PC-9 (cell line): ENCODE measurements around the gene USH1C. TPM values are rescaled to one million over a fixed set of nuclear protein-coding genes. Genes with fewer than 3 reads are reported as not detected.

Experiments
- BruUV-seq: library from RNA; stranded (reverse); fragments of 400-500 nt; replicated peaks from 2 replicates; lab custom pipeline; 2021; lab: Mats Ljungman, UMichigan
- CTCF ChIA-PET: fragments of 300-600 bp; sonication (Branson Sonifier 250); formaldehyde crosslinking; loops from one replicate; lab custom pipeline; 2022; ENCODE audit warnings: antibody characterized with exemption; lab: Charles Lee
- POLR2A ChIA-PET: fragments of 300-600 bp; sonication (Branson Sonifier 250); formaldehyde crosslinking; loops from one replicate; lab custom pipeline; 2022; ENCODE audit warnings: antibody characterized with exemption; ENCODE audit not compliant: unreplicated experiment; lab: Charles Lee
- DNase-seq, 2 experiments: peaks; one replicate each; pipeline versions ENCODE4 v3.0.0 to v3.0.0-alpha.2; 2015 to 2022; ENCODE audit warnings: mixed read lengths in 1 of 2
- H2AFZ ChIP-seq: fragments of 200-600 bp; sonication (generic); 2 replicates; pipeline ENCODE4 v1.8.1; 2017; ENCODE audit warnings: antibody characterized with exemption
- H3F3A ChIP-seq: fragments of 200-600 bp; sonication (generic); 2 replicates; pipeline ENCODE4 v1.8.1; 2017; ENCODE audit warnings: antibody characterized with exemption, mild to moderate bottlenecking, low read depth; ENCODE audit not compliant: insufficient read depth
- H3K27ac ChIP-seq: fragments of 200-600 bp; sonication (generic); 2 replicates; pipeline ENCODE4 v1.6.1; 2016; ENCODE audit warnings: mixed run types
- H3K27me3 ChIP-seq: fragments of 200-600 bp; sonication (generic); 2 replicates; pipeline ENCODE4 v1.6.1; 2016; ENCODE audit warnings: low read depth, mixed run types; ENCODE audit not compliant: insufficient read depth
- H3K36me3 ChIP-seq: fragments of 200-600 bp; sonication (generic); 2 replicates; pipeline ENCODE4 v1.6.1; 2016; ENCODE audit warnings: low read depth, mixed run types
- H3K4me1 ChIP-seq: fragments of 200-600 bp; sonication (generic); replicated peaks from 2 replicates; pipeline ENCODE4 v1.6.1; 2016; ENCODE audit warnings: mixed run types; ENCODE audit not compliant: insufficient read depth
- H3K4me2 ChIP-seq: fragments of 200-600 bp; sonication (generic); 2 replicates; pipeline ENCODE4 v1.6.1; 2017; ENCODE audit warnings: mixed run types
- H3K4me3 ChIP-seq: fragments of 200-600 bp; sonication (generic); 2 replicates; pipeline ENCODE4 v1.6.1; 2016; ENCODE audit warnings: mixed run types
- H3K79me2 ChIP-seq: fragments of 200-600 bp; sonication (generic); 2 replicates; pipeline ENCODE4 v1.6.1; 2017; ENCODE audit warnings: low read depth, mixed run types
- H3K9me2 ChIP-seq: fragments of 200-600 bp; sonication (generic); 2 replicates; pipeline ENCODE4 v1.8.1; 2017; ENCODE audit warnings: mild to moderate bottlenecking; ENCODE audit not compliant: insufficient read depth
- H3K9me3 ChIP-seq: fragments of 200-600 bp; sonication (generic); 2 replicates; pipeline ENCODE4 v1.8.1; 2016; ENCODE audit warnings: low read depth; ENCODE audit not compliant: insufficient read depth
- H4K20me1 ChIP-seq: fragments of 200-600 bp; sonication (generic); 2 replicates; pipeline ENCODE4 v1.8.1; 2017; ENCODE audit not compliant: insufficient read depth
- EZH2 ChIP-seq: fragments of 200-600 bp; sonication (generic); IDR thresholded peaks from 2 replicates; pipeline ENCODE4 v1.8.0; 2017; ENCODE audit warnings: antibody characterized with exemption, low read depth
- intact Hi-C: fragments of 100-400 bp; cut with micrococcal nuclease; formaldehyde crosslinking; loops from one replicate; pipeline ENCODE4 v1.10.0; 2022; ENCODE audit not compliant: unreplicated experiment
- total RNA-seq: library from RNA; stranded (reverse); gene quantifications from 2 replicates; pipeline ENCODE4 v1.2.3, GENCODE V29; 2021
- TF ChIP-seq, protein P1 (sequence below): fragments of 200-600 bp; sonication (generic); conservative IDR thresholded peaks from 2 replicates; pipeline ENCODE4 v1.6.1; 2017; ENCODE audit warnings: mixed run types, antibody characterized with exemption, mild to moderate bottlenecking, moderate library complexity

USH1C gene
- total RNA-seq, 1 experiment from 2014 or later = not detected

- POLR2A ChIA-PET = no interaction called here
These were observed 1.2 kb downstream of the USH1C start for GRCh38 chr11:17543041-17543440.

GRCh38 chr11:17542249-17542648 is 2.0 kb downstream of the USH1C start:
- Histone ChIP-seq H3K9me3 (no peaks in the 10 kb centered on the region), H3K27ac (no peak overlapping the region), H3K27me3 (peaks cover 42% of the 10 kb centered on the region), H3K4me1 (no peaks in the 10 kb centered on the region), H3K9me2 (no peaks in the 10 kb centered on the region), H3K4me3 (no peak overlapping the region), H3F3A (no peaks in the 10 kb centered on the region), H4K20me1 (no peaks in the 10 kb centered on the region), H3K4me2 (no peak overlapping the region), H3K36me3 (no peaks in the 10 kb centered on the region), H2AFZ (no peak overlapping the region), H3K79me2 (no peaks in the 10 kb centered on the region)
- TF ChIP-seq, protein P1, sequence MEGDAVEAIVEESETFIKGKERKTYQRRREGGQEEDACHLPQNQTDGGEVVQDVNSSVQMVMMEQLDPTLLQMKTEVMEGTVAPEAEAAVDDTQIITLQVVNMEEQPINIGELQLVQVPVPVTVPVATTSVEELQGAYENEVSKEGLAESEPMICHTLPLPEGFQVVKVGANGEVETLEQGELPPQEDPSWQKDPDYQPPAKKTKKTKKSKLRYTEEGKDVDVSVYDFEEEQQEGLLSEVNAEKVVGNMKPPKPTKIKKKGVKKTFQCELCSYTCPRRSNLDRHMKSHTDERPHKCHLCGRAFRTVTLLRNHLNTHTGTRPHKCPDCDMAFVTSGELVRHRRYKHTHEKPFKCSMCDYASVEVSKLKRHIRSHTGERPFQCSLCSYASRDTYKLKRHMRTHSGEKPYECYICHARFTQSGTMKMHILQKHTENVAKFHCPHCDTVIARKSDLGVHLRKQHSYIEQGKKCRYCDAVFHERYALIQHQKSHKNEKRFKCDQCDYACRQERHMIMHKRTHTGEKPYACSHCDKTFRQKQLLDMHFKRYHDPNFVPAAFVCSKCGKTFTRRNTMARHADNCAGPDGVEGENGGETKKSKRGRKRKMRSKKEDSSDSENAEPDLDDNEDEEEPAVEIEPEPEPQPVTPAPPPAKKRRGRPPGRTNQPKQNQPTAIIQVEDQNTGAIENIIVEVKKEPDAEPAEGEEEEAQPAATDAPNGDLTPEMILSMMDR = no peak
- no peak for TF ChIP-seq EZH2
- no peak for DNase-seq
- BruUV-seq = no TSS peak
- ChIA-PET POLR2A (no interaction called here), CTCF (interaction anchor here (1.0 kb wide), 1 partner anchor 15 kb away, joined by 3 read pairs; no protein-coding TSS in a partner anchor)
- intact Hi-C loops = no loop called here

More at GRCh38 chr11:17543041-17543440, 1.2 kb downstream of the USH1C start:
- no peak for TF ChIP-seq EZH2
- TF ChIP-seq, protein P1 = no peak
- Histone ChIP-seq H3K4me1 (no peaks in the 10 kb centered on the region), H2AFZ (no peak overlapping the region), H3K9me2 (no peaks in the 10 kb centered on the region), H3K36me3 (no peaks in the 10 kb centered on the region), H3K4me3 (no peak overlapping the region), H3K27me3 (peaks cover 43% of the 10 kb centered on the region), H3K4me2 (no peak overlapping the region), H3K9me3 (no peaks in the 10 kb centered on the region), H3K27ac (no peak overlapping the region), H4K20me1 (no peaks in the 10 kb centered on the region), H3K79me2 (no peaks in the 10 kb centered on the region), H3F3A (no peaks in the 10 kb centered on the region)
- BruUV-seq = no TSS peak
- CTCF ChIA-PET = no interaction called here
- intact Hi-C loops = no loop called here
- DNase-seq = no peak

- no peak overlapping the region for H3K4me3 ChIP-seq
- no peaks in the 10 kb centered on the region for H3K9me3 ChIP-seq
- no peaks in the 10 kb centered on the region for H3K36me3 ChIP-seq
- ChIA-PET POLR2A (no interaction called here), CTCF (interaction anchor here (1.0 kb wide), 1 partner anchor 14 kb away, joined by 3 read pairs; no protein-coding TSS in a partner anchor)
- no peaks in the 10 kb centered on the region for H3K4me1 ChIP-seq
- no peaks in the 10 kb centered on the region for H4K20me1 ChIP-seq
- no peaks in the 10 kb centered on the region for H3K9me2 ChIP-seq
- H2AFZ ChIP-seq = no peak overlapping the region
- no peaks in the 10 kb centered on the region for H3F3A ChIP-seq
- no peak overlapping the region for H3K27ac ChIP-seq
- H3K27me3 ChIP-seq = peaks cover 40% of the 10 kb centered on the region
- no TSS peak for BruUV-seq
- intact Hi-C loops = no loop called here
- no peak overlapping the region for H3K4me2 ChIP-seq
- TF ChIP-seq, protein P1 = no peak
- TF ChIP-seq EZH2 = no peak
- no peak for DNase-seq
- no peaks in the 10 kb centered on the region for H3K79me2 ChIP-seq
These were observed 2.8 kb downstream of the USH1C start for GRCh38 chr11:17541330-17541885.
